HCT116 (cell line): Measurements from ENCODE around the gene MEI1. TPM values are rescaled to one million over a fixed set of nuclear protein-coding genes. Genes with fewer than 3 reads are reported as not detected.

Source experiments
- ATAC-seq: fragments of 200-7000 bp; cut with Tn5 transposase; 2 replicates; pipeline ENCODE4 v1.9.1; 2020; ENCODE audit warnings: mild to moderate bottlenecking, moderate library complexity
- BruUV-seq: library from RNA; stranded (reverse); fragments of 400-500 nt; replicated peaks from 2 replicates; lab custom pipeline; 2021; lab: Mats Ljungman, UMichigan
- CTCF ChIA-PET: fragments of 300-600 bp; sonication (Branson Sonifier 250); formaldehyde crosslinking; loops from one replicate; lab custom pipeline; 2021; ENCODE audit warnings: antibody characterized with exemption; lab: Charles Lee
- POLR2A ChIA-PET: fragments of 300-600, 350-600 bp; sonication (Branson Sonifier 250); formaldehyde crosslinking; loops from one replicate; lab custom pipeline; 2021; ENCODE audit warnings: antibody characterized with exemption; lab: Charles Lee
- RAD21 ChIA-PET, 2 experiments: fragments of 300-600 bp; sonication (Branson Sonifier 250); formaldehyde crosslinking; loops; one replicate each; lab custom pipeline; 2023; ENCODE audit warnings: low total read pairs in 2 of 2; ENCODE audit not compliant: uncharacterized antibody in 2 of 2, unreplicated experiment in 2 of 2, low non-redundant PET in 1 of 2; lab: Charles Lee
- DNase-seq: peaks from one replicate; pipeline ENCODE4 v3.0.0-alpha.2; 2010; ENCODE audit warnings: low read depth, low spot score
- H2AFZ ChIP-seq: fragments of 200-600 bp; shearing (Covaris generic), sonication (generic); 2 replicates; pipeline ENCODE4 v1.6.1; 2017; ENCODE audit warnings: low read depth, mixed run types, mixed read lengths, antibody characterized with exemption, low read length; ENCODE audit not compliant: poor library complexity, severe bottlenecking
- H3K27ac ChIP-seq: 2 replicates; pipeline ENCODE4 v1.5.1; 2012; ENCODE audit warnings: low read depth, low read length
- H3K27me3 ChIP-seq: fragments of 200-600 bp; sonication (generic); 2 replicates; pipeline ENCODE4 v1.6.1; 2016; ENCODE audit warnings: mixed run types, low read length, mixed read lengths; ENCODE audit not compliant: insufficient read depth
- H3K36me3 ChIP-seq, 2 experiments: fragments of 200-500 bp in 1 of 2; fragments of 200-600 bp in 1 of 2; sonication (Bioruptor generic) in 1 of 2; sonication (generic) in 1 of 2; 2 replicates each; pipeline versions ENCODE4 v1.5.1 to v1.6.1; 2014 to 2016; ENCODE audit warnings: low read length in 2 of 2, inconsistent platforms in 1 of 2, mixed read lengths in 1 of 2, mixed run types in 1 of 2; ENCODE audit not compliant: insufficient read depth in 2 of 2, control insufficient read depth in 1 of 2
- H3K4me1 ChIP-seq, 2 experiments: fragments of 200-600 bp in 1 of 2; sonication (generic) in 1 of 2; 2 replicates each; pipeline versions ENCODE4 v1.5.1 to v1.6.1; 2012 to 2017; ENCODE audit warnings: low read length in 2 of 2, inconsistent platforms in 1 of 2, mild to moderate bottlenecking in 1 of 2, mixed read lengths in 1 of 2, mixed run types in 1 of 2, moderate library complexity in 1 of 2; ENCODE audit not compliant: insufficient read depth in 2 of 2, control insufficient read depth in 1 of 2
- H3K4me2 ChIP-seq: fragments of 200-600 bp; sonication (generic); 2 replicates; pipeline ENCODE4 v1.6.1; 2017; ENCODE audit warnings: mixed run types, low read length, mixed read lengths
- H3K4me3 ChIP-seq, 2 experiments: fragments of 200-600 bp in 1 of 2; sonication (generic) in 1 of 2; replicated peaks in 1 of 2; 2 replicates each; pipeline ENCODE4 v1.5.1; 2011 to 2016; ENCODE audit warnings: low read length in 2 of 2, control low read depth in 1 of 2, low read depth in 1 of 2, mild to moderate bottlenecking in 1 of 2, mixed read lengths in 1 of 2, mixed run types in 1 of 2
- H3K79me2 ChIP-seq: fragments of 200-600 bp; sonication (generic); 2 replicates; pipeline ENCODE4 v1.6.1; 2017; ENCODE audit warnings: mild to moderate bottlenecking, mixed run types, low read length, moderate library complexity, mixed read lengths; ENCODE audit not compliant: insufficient read depth
- H3K9ac ChIP-seq: fragments of 200-600 bp; sonication (generic); 2 replicates; pipeline ENCODE4 v1.6.1; 2016; ENCODE audit warnings: low read length, mixed read lengths
- H3K9me2 ChIP-seq: fragments of 200-600 bp; sonication (generic), shearing (Covaris generic); 2 replicates; pipeline ENCODE4 v1.6.1; 2017; ENCODE audit warnings: mixed run types, mild to moderate bottlenecking, moderate library complexity; ENCODE audit not compliant: insufficient read depth
- H3K9me3 ChIP-seq, 2 experiments: fragments of 200-500 bp in 1 of 2; fragments of 200-600 bp in 1 of 2; sonication (Bioruptor generic) in 1 of 2; sonication (generic) in 1 of 2; 2 replicates each; pipeline ENCODE4 v1.6.1; 2014 to 2017; ENCODE audit warnings: low read length in 2 of 2, mixed read lengths in 2 of 2, inconsistent platforms in 1 of 2, low read depth in 1 of 2, mild to moderate bottlenecking in 1 of 2, mixed run types in 1 of 2, moderate library complexity in 1 of 2; ENCODE audit not compliant: control insufficient read depth in 1 of 2, insufficient read depth in 1 of 2
- H4K20me1 ChIP-seq: fragments of 200-600 bp; sonication (generic), shearing (Covaris generic); 2 replicates; pipeline ENCODE4 v1.6.1; 2017; ENCODE audit warnings: mixed run types, mild to moderate bottlenecking, moderate library complexity; ENCODE audit not compliant: insufficient read depth
- CBX3 ChIP-seq: IDR thresholded peaks from 2 replicates; pipeline ENCODE4 v1.6.1; 2012; ENCODE audit warnings: low read depth
- CEBPB ChIP-seq: IDR thresholded peaks from 2 replicates; pipeline ENCODE4 v1.6.1; 2012; ENCODE audit warnings: low read depth
- EGR1 ChIP-seq: IDR thresholded peaks from 2 replicates; pipeline ENCODE4 v1.6.1; 2012; ENCODE audit warnings: low read depth
- EZH2phosphoT487 ChIP-seq: fragments of 200-600 bp; IDR thresholded peaks from 2 replicates; pipeline ENCODE4 v1.6.1; 2018; ENCODE audit warnings: antibody characterized with exemption, borderline replicate concordance
- FOSL1 ChIP-seq: IDR thresholded peaks from 2 replicates; pipeline ENCODE4 v1.6.1; 2012; ENCODE audit warnings: low read depth
- JUND ChIP-seq: IDR thresholded peaks from 2 replicates; pipeline ENCODE4 v1.6.1; 2012
- POLR2A ChIP-seq: IDR thresholded peaks from 2 replicates; pipeline ENCODE4 v1.7.0; 2011; ENCODE audit warnings: borderline replicate concordance; ENCODE audit not compliant: insufficient read depth, insufficient read length; ENCODE audit errors: extremely low read depth
- SIN3A ChIP-seq: IDR thresholded peaks from 2 replicates; pipeline ENCODE4 v1.6.1; 2012; ENCODE audit warnings: low read depth
- SP1 ChIP-seq: IDR thresholded peaks from 2 replicates; pipeline ENCODE4 v1.6.1; 2012; ENCODE audit warnings: low read depth
- SRF ChIP-seq: IDR thresholded peaks from 2 replicates; pipeline ENCODE4 v1.6.1; 2012; ENCODE audit warnings: low read depth
- ZFX ChIP-seq: fragments of 450-650 bp; IDR thresholded peaks from 2 replicates; pipeline ENCODE4 v1.6.1; 2017
- ZNF274 ChIP-seq: fragments of 200-500 bp; sonication (Bioruptor generic); IDR thresholded peaks from 2 replicates; pipeline ENCODE4 v1.6.1; 2014; ENCODE audit warnings: mild to moderate bottlenecking, low read depth, low read length, inconsistent platforms
- intact Hi-C: fragments of 100-400 bp; cut with micrococcal nuclease; formaldehyde crosslinking; loops from 2 replicates; pipeline ENCODE4 v1.10.0; 2022
- total RNA-seq: library from RNA; stranded (reverse); gene quantifications from one replicate; pipeline ENCODE4 v1.2.1, GENCODE V29; 2021; ENCODE audit not compliant: unreplicated experiment
- TF ChIP-seq, protein P1 (sequence below): IDR thresholded peaks from 2 replicates; pipeline ENCODE4 v1.6.1; 2012; ENCODE audit warnings: low read depth
- TF ChIP-seq, protein P2 (sequence below): IDR thresholded peaks from 2 replicates; pipeline ENCODE4 v1.6.1; 2012
- TF ChIP-seq, protein P3 (sequence below): IDR thresholded peaks from 2 replicates; pipeline ENCODE4 v1.6.1; 2011; ENCODE audit warnings: mild to moderate bottlenecking, low read length, moderate library complexity; ENCODE audit not compliant: insufficient replicate concordance; ENCODE audit errors: extremely low read depth
- TF ChIP-seq, protein P4 (sequence below), 3 experiments: fragments of 200-600 bp in 1 of 3; sonication (generic) in 1 of 3; IDR thresholded peaks in 2 of 3; conservative IDR thresholded peaks in 1 of 3; 2 replicates each; pipeline ENCODE4 v1.5.1; 2012 to 2017; ENCODE audit warnings: low read depth in 2 of 3, low read length in 2 of 3, antibody characterized with exemption in 1 of 3, borderline replicate concordance in 1 of 3, control low read depth in 1 of 3, mild to moderate bottlenecking in 1 of 3, mixed read lengths in 1 of 3, mixed run types in 1 of 3, moderate library complexity in 1 of 3; ENCODE audit not compliant: insufficient read depth in 1 of 3

MEI1 gene
- total RNA-seq, 1 experiment from 2014 or later, result 0.64 TPM

DNA sequence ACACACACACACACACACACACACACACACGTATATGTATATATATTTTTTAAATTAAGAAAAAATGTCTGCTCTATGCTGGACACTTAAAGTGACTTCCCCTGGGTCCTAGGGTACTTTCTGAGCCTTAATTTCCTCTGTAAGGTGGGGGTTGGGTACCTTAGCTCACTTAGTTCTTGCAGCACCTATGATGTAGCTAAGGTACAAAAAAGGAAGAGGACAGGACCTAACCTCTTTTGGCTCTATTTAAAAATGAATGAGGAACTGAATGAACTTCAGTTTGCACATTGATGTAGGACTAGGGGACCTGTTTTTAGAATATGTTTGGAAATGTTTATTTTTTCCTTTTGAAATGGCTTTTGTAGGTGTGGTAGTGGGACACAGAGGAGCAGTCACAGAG is 144.7 kb downstream of the MEI1 start:
- CTCF ChIA-PET, result no interaction called here
- POLR2A ChIA-PET, result no interaction called here
- DNase-seq, result no peak
- no peak overlapping the region for H2AFZ ChIP-seq
- peaks cover 22 to 29% of the 10 kb centered on the region in 2 experiments for H3K4me1 ChIP-seq
- H3K27ac ChIP-seq, result no peak overlapping the region
- no peak overlapping the region for H3K4me3 ChIP-seq
- RAD21 ChIA-PET, result no interaction called here
- no peaks in the 10 kb centered on the region for H3K9me2 ChIP-seq
- TF ChIP-seq FOSL1 (no peak), SP1 (no peak), SIN3A (no peak), CEBPB (no peak), ZFX (no peak), POLR2A (no peak), EGR1 (no peak), EZH2phosphoT487 (no peak), SRF (no peak), CBX3 (no peak), JUND (no peak), ZNF274 (no peak)
- TF ChIP-seq, protein P1, sequence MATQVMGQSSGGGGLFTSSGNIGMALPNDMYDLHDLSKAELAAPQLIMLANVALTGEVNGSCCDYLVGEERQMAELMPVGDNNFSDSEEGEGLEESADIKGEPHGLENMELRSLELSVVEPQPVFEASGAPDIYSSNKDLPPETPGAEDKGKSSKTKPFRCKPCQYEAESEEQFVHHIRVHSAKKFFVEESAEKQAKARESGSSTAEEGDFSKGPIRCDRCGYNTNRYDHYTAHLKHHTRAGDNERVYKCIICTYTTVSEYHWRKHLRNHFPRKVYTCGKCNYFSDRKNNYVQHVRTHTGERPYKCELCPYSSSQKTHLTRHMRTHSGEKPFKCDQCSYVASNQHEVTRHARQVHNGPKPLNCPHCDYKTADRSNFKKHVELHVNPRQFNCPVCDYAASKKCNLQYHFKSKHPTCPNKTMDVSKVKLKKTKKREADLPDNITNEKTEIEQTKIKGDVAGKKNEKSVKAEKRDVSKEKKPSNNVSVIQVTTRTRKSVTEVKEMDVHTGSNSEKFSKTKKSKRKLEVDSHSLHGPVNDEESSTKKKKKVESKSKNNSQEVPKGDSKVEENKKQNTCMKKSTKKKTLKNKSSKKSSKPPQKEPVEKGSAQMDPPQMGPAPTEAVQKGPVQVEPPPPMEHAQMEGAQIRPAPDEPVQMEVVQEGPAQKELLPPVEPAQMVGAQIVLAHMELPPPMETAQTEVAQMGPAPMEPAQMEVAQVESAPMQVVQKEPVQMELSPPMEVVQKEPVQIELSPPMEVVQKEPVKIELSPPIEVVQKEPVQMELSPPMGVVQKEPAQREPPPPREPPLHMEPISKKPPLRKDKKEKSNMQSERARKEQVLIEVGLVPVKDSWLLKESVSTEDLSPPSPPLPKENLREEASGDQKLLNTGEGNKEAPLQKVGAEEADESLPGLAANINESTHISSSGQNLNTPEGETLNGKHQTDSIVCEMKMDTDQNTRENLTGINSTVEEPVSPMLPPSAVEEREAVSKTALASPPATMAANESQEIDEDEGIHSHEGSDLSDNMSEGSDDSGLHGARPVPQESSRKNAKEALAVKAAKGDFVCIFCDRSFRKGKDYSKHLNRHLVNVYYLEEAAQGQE, result no peak
- TF ChIP-seq, protein P2, sequence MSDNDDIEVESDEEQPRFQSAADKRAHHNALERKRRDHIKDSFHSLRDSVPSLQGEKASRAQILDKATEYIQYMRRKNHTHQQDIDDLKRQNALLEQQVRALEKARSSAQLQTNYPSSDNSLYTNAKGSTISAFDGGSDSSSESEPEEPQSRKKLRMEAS, result no peak
- TF ChIP-seq, protein P3, sequence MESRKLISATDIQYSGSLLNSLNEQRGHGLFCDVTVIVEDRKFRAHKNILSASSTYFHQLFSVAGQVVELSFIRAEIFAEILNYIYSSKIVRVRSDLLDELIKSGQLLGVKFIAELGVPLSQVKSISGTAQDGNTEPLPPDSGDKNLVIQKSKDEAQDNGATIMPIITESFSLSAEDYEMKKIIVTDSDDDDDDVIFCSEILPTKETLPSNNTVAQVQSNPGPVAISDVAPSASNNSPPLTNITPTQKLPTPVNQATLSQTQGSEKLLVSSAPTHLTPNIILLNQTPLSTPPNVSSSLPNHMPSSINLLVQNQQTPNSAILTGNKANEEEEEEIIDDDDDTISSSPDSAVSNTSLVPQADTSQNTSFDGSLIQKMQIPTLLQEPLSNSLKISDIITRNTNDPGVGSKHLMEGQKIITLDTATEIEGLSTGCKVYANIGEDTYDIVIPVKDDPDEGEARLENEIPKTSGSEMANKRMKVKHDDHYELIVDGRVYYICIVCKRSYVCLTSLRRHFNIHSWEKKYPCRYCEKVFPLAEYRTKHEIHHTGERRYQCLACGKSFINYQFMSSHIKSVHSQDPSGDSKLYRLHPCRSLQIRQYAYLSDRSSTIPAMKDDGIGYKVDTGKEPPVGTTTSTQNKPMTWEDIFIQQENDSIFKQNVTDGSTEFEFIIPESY, result no peak
- TF ChIP-seq, protein P4, sequence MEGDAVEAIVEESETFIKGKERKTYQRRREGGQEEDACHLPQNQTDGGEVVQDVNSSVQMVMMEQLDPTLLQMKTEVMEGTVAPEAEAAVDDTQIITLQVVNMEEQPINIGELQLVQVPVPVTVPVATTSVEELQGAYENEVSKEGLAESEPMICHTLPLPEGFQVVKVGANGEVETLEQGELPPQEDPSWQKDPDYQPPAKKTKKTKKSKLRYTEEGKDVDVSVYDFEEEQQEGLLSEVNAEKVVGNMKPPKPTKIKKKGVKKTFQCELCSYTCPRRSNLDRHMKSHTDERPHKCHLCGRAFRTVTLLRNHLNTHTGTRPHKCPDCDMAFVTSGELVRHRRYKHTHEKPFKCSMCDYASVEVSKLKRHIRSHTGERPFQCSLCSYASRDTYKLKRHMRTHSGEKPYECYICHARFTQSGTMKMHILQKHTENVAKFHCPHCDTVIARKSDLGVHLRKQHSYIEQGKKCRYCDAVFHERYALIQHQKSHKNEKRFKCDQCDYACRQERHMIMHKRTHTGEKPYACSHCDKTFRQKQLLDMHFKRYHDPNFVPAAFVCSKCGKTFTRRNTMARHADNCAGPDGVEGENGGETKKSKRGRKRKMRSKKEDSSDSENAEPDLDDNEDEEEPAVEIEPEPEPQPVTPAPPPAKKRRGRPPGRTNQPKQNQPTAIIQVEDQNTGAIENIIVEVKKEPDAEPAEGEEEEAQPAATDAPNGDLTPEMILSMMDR (IDR thresholded peaks at IDR 0.05 in 2 of 3, conservative IDR thresholded peaks at IDR 0.05 in 1 of 3; ENCODE audit: borderline replicate concordance in 1 of 3, insufficient read depth in 1 of 3, low read depth in 2 of 3, low read length in 2 of 3), result no peak
- TF ChIP-seq, all 23 proteins: peak for 0
- Histone ChIP-seq H3K79me2 (peaks cover 95% of the 10 kb centered on the region), H3K27me3 (no peaks in the 10 kb centered on the region), H3K9me3 (no peaks in the 10 kb centered on the region), H3K4me2 (no peak overlapping the region), H4K20me1 (peaks cover 6% of the 10 kb centered on the region), H3K36me3 (no peaks in the 10 kb centered on the region), H3K9ac (no peak overlapping the region)
- no TSS peak for BruUV-seq
- intact Hi-C loops, result no loop called here
- no peak for ATAC-seq
